Spleen (tissue), 7 donors: ENCODE measurements around the gene CLEC2B.

Source experiments
- POLR2A ChIP-seq, 3 donors: fragments of 450-650 bp; IDR thresholded peaks; one replicate each; pipeline ENCODE4 v1.5.1; 2017; ENCODE audit warnings: antibody characterized with exemption in 3 of 3, mild to moderate bottlenecking in 1 of 3
- TF ChIP-seq, protein P1 (sequence below), 11 experiments: fragments of 200-600 bp in 7 of 11; fragments of 450-650 bp in 4 of 11; sonication (generic) in 4 of 11; IDR thresholded peaks in 8 of 11; conservative IDR thresholded peaks in 3 of 11; 1 replicate in 7 of 11; 2 replicates in 4 of 11; pipeline versions ENCODE4 v1.4.0 to v1.8.0; 2016 to 2021; ENCODE audit warnings: antibody characterized with exemption in 11 of 11, inconsistent platforms in 4 of 11, mild to moderate bottlenecking in 1 of 11
- donor health status: DM: no; HTN: no; CAD: no; lungs with moderate emphysema.
- donor health status: DM: no; HTN: no; CAD: no.
- donor health status: DM: no; HTN: no; CAD: no.

- TF ChIP-seq, protein P1, sequence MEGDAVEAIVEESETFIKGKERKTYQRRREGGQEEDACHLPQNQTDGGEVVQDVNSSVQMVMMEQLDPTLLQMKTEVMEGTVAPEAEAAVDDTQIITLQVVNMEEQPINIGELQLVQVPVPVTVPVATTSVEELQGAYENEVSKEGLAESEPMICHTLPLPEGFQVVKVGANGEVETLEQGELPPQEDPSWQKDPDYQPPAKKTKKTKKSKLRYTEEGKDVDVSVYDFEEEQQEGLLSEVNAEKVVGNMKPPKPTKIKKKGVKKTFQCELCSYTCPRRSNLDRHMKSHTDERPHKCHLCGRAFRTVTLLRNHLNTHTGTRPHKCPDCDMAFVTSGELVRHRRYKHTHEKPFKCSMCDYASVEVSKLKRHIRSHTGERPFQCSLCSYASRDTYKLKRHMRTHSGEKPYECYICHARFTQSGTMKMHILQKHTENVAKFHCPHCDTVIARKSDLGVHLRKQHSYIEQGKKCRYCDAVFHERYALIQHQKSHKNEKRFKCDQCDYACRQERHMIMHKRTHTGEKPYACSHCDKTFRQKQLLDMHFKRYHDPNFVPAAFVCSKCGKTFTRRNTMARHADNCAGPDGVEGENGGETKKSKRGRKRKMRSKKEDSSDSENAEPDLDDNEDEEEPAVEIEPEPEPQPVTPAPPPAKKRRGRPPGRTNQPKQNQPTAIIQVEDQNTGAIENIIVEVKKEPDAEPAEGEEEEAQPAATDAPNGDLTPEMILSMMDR (IDR thresholded peaks at IDR 0.05 in 8 of 11, conservative IDR thresholded peaks at IDR 0.05 in 3 of 11), result no peak
- TF ChIP-seq POLR2A (IDR thresholded peaks at IDR 0.05), result no peak
These were observed 3.6 kb upstream of the CLEC2B start for GRCh38 chr12:9872742-9873141.
